ENCODE data around the gene NELL1.
"Not testable (repeated sequence)": the region's sequence is repeated elsewhere in the genome, so short reads cannot be mapped to it uniquely, and the experiment has no call there.

NELL1 gene

GRCh38 chr11:21205205-21205604, 535.8 kb downstream of the NELL1 start:
- DNase-seq (ENCODE audit: low spot score): no peak

- no peak for DNase-seq (ENCODE audit: low spot score)
These were observed 556.5 kb downstream of the NELL1 start for GRCh38 chr11:21225860-21226259.

GRCh38 chr11:21229224-21229623, 559.8 kb downstream of the NELL1 start:
- no peak for DNase-seq (ENCODE audit: low spot score)

GRCh38 chr11:21250196-21250595, 580.8 kb downstream of the NELL1 start:
- no peak for DNase-seq (ENCODE audit: low spot score)

- DNase-seq (ENCODE audit: low spot score): no peak
These were observed 584.7 kb downstream of the NELL1 start for GRCh38 chr11:21254055-21254454.

- no peak for DNase-seq (ENCODE audit: low spot score)
These were observed 585.4 kb downstream of the NELL1 start for GRCh38 chr11:21254790-21255189.

- no peak for DNase-seq (ENCODE audit: low spot score)
These were observed 588.1 kb downstream of the NELL1 start for GRCh38 chr11:21257461-21257860.

GRCh38 chr11:21258414-21258813, 589.0 kb downstream of the NELL1 start:
- DNase-seq (ENCODE audit: low spot score): no peak

- no peak for DNase-seq (ENCODE audit: low spot score)
These were observed 590.7 kb downstream of the NELL1 start for GRCh38 chr11:21260101-21260500.

- no peak for DNase-seq (ENCODE audit: low spot score)
These were observed 593.6 kb downstream of the NELL1 start for GRCh38 chr11:21262992-21263391.

- no peak for DNase-seq (ENCODE audit: low spot score)
These were observed 594.7 kb downstream of the NELL1 start for GRCh38 chr11:21264125-21264524.

GRCh38 chr11:21268036-21268435, 598.6 kb downstream of the NELL1 start:
- DNase-seq (ENCODE audit: low spot score): no peak

GRCh38 chr11:21272139-21272538, 602.8 kb downstream of the NELL1 start:
- not testable (repeated sequence) for DNase-seq (ENCODE audit: low spot score)

GRCh38 chr11:21278840-21279239, 609.5 kb downstream of the NELL1 start:
- DNase-seq (ENCODE audit: low spot score): no peak

GRCh38 chr11:21285104-21285503, 615.7 kb downstream of the NELL1 start:
- DNase-seq (ENCODE audit: low spot score): no peak

GRCh38 chr11:21289686-21290085, 620.3 kb downstream of the NELL1 start:
- no peak for DNase-seq (ENCODE audit: low spot score)

- no peak for DNase-seq (ENCODE audit: low spot score)
These were observed 626.1 kb downstream of the NELL1 start for GRCh38 chr11:21295508-21295907.

GRCh38 chr11:21301981-21302380, 632.6 kb downstream of the NELL1 start:
- DNase-seq (ENCODE audit: low spot score): no peak

- no peak for DNase-seq (ENCODE audit: low spot score)
These were observed 637.5 kb downstream of the NELL1 start for GRCh38 chr11:21306739-21307358.

GRCh38 chr11:21307874-21308273, 638.5 kb downstream of the NELL1 start:
- DNase-seq (ENCODE audit: low spot score): no peak

GRCh38 chr11:21316591-21316990, 647.2 kb downstream of the NELL1 start:
- no peak for DNase-seq (ENCODE audit: low spot score)

- DNase-seq (ENCODE audit: low spot score): no peak
These were observed 651.7 kb downstream of the NELL1 start for GRCh38 chr11:21321072-21321471.

- no peak for DNase-seq (ENCODE audit: low spot score)
These were observed 652.1 kb downstream of the NELL1 start for GRCh38 chr11:21321530-21321929.

GRCh38 chr11:21323617-21324016, 654.2 kb downstream of the NELL1 start:
- no peak for DNase-seq (ENCODE audit: low spot score)

GRCh38 chr11:21343204-21343603, 673.8 kb downstream of the NELL1 start:
- no peak for DNase-seq (ENCODE audit: low spot score)

Data from CD4-positive, alpha-beta T cell treated with Interleukin-6 at 100 ng/mL for 8 hours (primary cell).